Measurements from ENCODE around the gene CSMD2. TPM values are rescaled to one million over a fixed set of nuclear protein-coding genes. Genes with fewer than 3 reads are reported as not detected.

The CSMD2 gene
- total RNA-seq, 4 donors from 2014 or later, result 0.60 to 2.5 (median 1.2) TPM

- no peak for TF ChIP-seq POLR2A (IDR thresholded peaks at IDR 0.05)
- no peak for TF ChIP-seq CTCF (IDR thresholded peaks at IDR 0.05)
- TF ChIP-seq EP300 (IDR thresholded peaks at IDR 0.05), result no peak
- 70 to 94% methylated on average over 4 of the region's 4 CpGs for WGBS, 2 donors
- Histone ChIP-seq H3K4me1 (peaks cover 0 to 17% (median 2%) of the 10 kb centered on the region in 4 donors), H3K9me3 (no peaks in the 10 kb centered on the region), H3K27ac (no peak overlapping the region), H3K27me3 (no peaks in the 10 kb centered on the region), H3K36me3 (peaks cover 0 to 40% (median 0%) of the 10 kb centered on the region in 3 donors), H3K4me3 (no peak overlapping the region)
- DNase-seq (ENCODE audit: low spot score in 2 of 2), result no peak
These were observed 687.6 kb downstream of the CSMD2 start for GRCh38 chr1:33477451-33477850.

DNA sequence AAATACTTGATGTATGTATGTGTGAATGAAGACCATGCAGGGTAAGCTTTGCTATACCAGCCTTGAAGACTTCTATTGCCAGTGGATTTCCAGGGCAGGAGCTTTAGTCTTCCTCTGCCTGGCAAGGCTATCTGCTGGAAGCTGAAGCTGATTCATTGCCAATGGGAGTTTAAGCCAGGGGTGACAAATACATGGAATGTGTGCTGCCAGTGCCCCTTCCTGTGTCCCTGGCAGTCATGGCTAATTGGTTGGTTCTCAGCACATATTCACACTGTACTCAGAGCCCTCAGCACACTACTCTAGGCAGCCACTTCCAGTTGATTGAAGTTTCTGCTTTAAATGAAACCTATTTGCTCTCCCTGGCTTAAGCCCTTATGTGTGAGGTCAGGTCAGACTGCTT, 691.1 kb downstream of the CSMD2 start:
- DNase-seq (ENCODE audit: low spot score in 2 of 2), result no peak
- peaks cover 0 to 43% (median 6%) of the 10 kb centered on the region in 4 donors for H3K4me1 ChIP-seq
- no peak overlapping the region for H3K4me3 ChIP-seq
- peaks cover 0 to 4% (median 0%) of the 10 kb centered on the region in 3 donors for H3K36me3 ChIP-seq
- TF ChIP-seq EP300 (IDR thresholded peaks at IDR 0.05), result no peak
- no peak for TF ChIP-seq POLR2A (IDR thresholded peaks at IDR 0.05)
- TF ChIP-seq CTCF (IDR thresholded peaks at IDR 0.05), result no peak
- H3K27ac ChIP-seq, result no peak overlapping the region
- no peaks in the 10 kb centered on the region for H3K27me3 ChIP-seq
- H3K9me3 ChIP-seq, result no peaks in the 10 kb centered on the region

DNA sequence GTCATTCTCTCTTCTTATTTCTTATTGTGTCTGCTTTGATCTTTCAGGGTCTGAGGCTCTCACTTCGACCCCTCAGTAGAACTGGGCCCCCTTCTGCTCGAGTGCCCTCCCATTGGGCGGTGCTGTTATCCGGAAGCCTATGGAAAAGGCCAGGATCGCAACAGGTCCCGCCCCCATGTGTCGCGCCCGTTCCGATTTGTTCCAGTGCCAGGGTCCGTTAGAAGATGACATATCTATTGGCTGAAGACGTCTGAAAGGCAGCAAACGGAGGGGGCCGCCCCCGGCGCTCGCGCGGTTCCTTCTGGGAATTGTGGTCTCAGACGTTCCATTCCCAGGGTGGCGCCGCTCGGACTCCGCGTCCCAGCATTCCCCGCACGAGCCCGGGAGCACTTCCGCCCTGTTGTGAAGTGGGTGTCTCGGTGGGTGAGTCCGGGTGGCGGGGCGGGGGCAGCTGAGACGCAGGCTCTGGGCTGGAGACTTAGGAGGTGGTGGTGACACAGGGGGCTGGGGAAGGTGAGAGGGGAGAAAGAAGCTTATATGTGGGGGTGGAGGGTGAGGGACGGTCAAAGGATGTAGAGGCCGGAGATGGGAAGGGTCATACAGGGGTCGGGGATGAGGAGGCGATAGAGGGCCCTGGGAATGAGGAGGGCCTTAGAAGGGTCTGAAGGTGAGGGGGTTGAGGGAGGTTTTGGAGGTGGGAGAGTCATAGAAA, 692.6 kb downstream of the CSMD2 start, which contains the start of gene ZSCAN20:
TSS of gene ZSCAN20 (plus strand) at position 377 of the 712 bp plus-strand sequence. CDS start 6,644 bp downstream, outside the sequence.
- peak within 1 kb of the TSS in 3 of 4 donors; percentile 48 to 87 (median 82) for H3K27ac ChIP-seq
- TF ChIP-seq EP300 (IDR thresholded peaks at IDR 0.05) (peak; percentile 76 to 78), POLR2A (IDR thresholded peaks at IDR 0.05) (peak in 1 of 2 donors; percentile 50), CTCF (IDR thresholded peaks at IDR 0.05) (peak in 1 of 5 experiments; percentile 42)
- H3K4me1 ChIP-seq, result peaks cover 0 to 47% (median 6%) of the 10 kb centered on the region in 4 donors
- 0 to 1% methylated on average over 31 to 38 of the region's 38 CpGs for WGBS, 2 donors
- peak within 1 kb of the TSS; percentile 45 to 65 (median 51) for H3K4me3 ChIP-seq
- no peaks in the 10 kb centered on the region for H3K36me3 ChIP-seq
- peak; percentile 94 to 96 for DNase-seq (ENCODE audit: low spot score in 2 of 2)
- no peaks in the 10 kb centered on the region for H3K9me3 ChIP-seq
- no peaks in the 10 kb centered on the region for H3K27me3 ChIP-seq

DNA sequence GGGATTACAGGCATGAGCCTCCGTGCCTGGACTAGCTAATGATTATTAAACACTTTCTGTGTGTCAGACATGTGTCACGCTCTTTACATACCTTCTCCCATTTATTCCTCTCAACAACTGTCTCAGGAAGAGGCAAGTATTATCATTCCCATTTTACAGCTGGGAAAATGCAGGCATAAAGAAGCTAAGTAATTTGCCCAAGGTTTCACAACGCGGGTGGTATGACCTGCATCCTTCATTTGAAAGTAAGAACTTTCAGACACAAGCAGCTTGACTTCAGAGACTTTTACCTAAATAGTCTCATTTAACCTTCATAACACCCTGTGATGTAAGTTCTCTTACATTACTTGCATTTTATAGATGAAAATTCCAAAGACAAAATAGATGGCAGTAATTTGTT, 693.6 kb downstream of the CSMD2 start:
- H3K4me1 ChIP-seq, result peaks cover 0 to 47% (median 6%) of the 10 kb centered on the region in 4 donors
- no peaks in the 10 kb centered on the region for H3K9me3 ChIP-seq
- no peaks in the 10 kb centered on the region for H3K27me3 ChIP-seq
- no peaks in the 10 kb centered on the region for H3K36me3 ChIP-seq
- TF ChIP-seq EP300 (IDR thresholded peaks at IDR 0.05), result no peak
- TF ChIP-seq CTCF (IDR thresholded peaks at IDR 0.05), result no peak
- no peak for TF ChIP-seq POLR2A (IDR thresholded peaks at IDR 0.05)
- H3K27ac ChIP-seq, result peak overlapping the region in 3 of 4 donors; percentile 37 to 87 (median 55)
- 91 to 94% methylated on average over 4 of the region's 4 CpGs for WGBS, 2 donors
- no peak overlapping the region for H3K4me3 ChIP-seq
- no peak for DNase-seq (ENCODE audit: low spot score in 2 of 2)

- no peak overlapping the region for H3K4me3 ChIP-seq
- WGBS, 2 donors, result 4 to 5% methylated on average over 11 of the region's 11 CpGs
- H3K27ac ChIP-seq, result no peak overlapping the region
- H3K9me3 ChIP-seq, result no peaks in the 10 kb centered on the region
- peak; percentile 58 to 78 for DNase-seq (ENCODE audit: low spot score in 2 of 2)
- TF ChIP-seq CTCF (IDR thresholded peaks at IDR 0.05), result peak; percentile 66 to 83 (median 79)
- TF ChIP-seq POLR2A (IDR thresholded peaks at IDR 0.05), result no peak
- TF ChIP-seq EP300 (IDR thresholded peaks at IDR 0.05), result peak in 1 of 2 donors; percentile 37
- H3K36me3 ChIP-seq, result no peaks in the 10 kb centered on the region
- no peaks in the 10 kb centered on the region for H3K27me3 ChIP-seq
- peaks cover 0 to 47% (median 6%) of the 10 kb centered on the region in 4 donors for H3K4me1 ChIP-seq
These were observed 694.5 kb downstream of the CSMD2 start for GRCh38 chr1:33470495-33471012.
